ENCODE results near the gene TJP2.

The TJP2 gene

DNA sequence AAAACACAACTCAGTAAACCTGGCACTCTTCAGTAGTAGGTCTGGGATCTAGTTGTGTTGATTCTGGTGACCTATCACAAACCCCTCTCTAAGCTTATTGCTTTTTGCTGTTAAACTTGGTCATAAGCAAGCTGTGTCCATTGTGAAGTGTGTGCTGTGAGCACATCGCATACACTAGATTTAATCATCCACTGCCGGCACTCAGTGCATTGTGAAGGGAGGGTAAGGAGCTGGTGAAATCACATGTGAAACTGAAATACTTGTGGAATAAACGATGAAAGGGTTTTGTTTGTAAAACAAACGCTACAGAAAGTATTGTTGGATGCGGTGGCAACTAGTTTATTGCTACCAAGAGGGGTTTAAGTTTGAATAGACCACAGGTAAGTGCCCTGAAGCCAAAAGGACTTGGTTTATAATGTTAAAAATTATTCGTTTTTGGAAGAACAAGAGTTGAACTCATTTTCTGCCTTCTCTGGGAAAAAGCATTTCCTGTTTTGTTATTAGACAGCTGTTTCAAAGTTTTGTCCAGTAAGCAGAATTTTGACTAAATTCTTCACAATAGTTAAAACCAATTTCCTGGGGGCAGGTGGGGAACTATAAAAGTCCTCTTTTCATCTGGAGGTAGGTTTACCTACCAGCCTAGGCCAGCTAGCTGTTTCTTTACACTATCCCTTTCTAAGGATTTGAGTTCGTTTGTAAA is 24.6 kb downstream of the TJP2 start:
- TF ChIP-seq, protein P1, sequence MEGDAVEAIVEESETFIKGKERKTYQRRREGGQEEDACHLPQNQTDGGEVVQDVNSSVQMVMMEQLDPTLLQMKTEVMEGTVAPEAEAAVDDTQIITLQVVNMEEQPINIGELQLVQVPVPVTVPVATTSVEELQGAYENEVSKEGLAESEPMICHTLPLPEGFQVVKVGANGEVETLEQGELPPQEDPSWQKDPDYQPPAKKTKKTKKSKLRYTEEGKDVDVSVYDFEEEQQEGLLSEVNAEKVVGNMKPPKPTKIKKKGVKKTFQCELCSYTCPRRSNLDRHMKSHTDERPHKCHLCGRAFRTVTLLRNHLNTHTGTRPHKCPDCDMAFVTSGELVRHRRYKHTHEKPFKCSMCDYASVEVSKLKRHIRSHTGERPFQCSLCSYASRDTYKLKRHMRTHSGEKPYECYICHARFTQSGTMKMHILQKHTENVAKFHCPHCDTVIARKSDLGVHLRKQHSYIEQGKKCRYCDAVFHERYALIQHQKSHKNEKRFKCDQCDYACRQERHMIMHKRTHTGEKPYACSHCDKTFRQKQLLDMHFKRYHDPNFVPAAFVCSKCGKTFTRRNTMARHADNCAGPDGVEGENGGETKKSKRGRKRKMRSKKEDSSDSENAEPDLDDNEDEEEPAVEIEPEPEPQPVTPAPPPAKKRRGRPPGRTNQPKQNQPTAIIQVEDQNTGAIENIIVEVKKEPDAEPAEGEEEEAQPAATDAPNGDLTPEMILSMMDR (IDR thresholded peaks at IDR 0.05): no peak
- Histone ChIP-seq H3K4me3 (no peak overlapping the region), H3K27me3 (no peaks in the 10 kb centered on the region), H3K4me1 (peaks cover 0 to 8% (median 0%) of the 10 kb centered on the region in 4 donors), H3K36me3 (no peaks in the 10 kb centered on the region), H3K27ac (no peak overlapping the region), H3K9me3 (no peaks in the 10 kb centered on the region)
- intact Hi-C loops (cut with DNase I; ENCODE audit: low total_unique reads): no loop called here
- no peak for DNase-seq

DNA sequence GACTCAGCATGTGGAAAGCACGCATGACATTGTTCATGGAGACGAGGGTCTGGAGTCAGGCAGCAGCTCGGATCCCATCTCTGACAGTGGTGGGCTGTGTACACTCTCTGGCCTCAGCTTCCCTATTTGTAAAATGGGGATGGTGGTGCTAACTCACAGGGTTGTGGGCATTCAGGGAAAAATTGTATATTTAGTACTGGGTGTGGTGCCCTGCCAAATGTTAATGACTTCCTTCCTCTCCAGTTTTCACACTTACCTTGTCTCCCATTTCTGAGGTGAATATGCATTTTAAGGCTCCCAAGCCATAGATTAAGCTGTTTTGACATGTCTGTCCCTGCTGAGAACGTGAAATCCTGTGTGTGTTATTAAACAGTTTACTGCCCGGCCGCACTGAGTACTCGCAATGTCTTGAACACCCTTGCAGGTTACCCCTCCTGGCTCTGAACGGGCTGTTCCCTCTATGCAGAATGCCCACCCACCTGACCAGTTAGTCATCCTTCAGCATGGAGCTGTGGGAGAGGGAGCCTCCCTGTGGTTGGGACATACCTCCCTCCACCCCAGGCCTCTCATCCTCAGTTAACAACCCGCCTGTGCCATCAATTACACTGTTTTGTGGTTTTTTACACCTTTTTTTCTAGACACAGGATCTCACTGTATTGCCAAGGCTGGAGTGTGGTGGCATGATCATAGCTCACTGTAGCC is 25.8 kb downstream of the TJP2 start:
- no peaks in the 10 kb centered on the region for H3K36me3 ChIP-seq
- no peak overlapping the region for H3K27ac ChIP-seq
- no peaks in the 10 kb centered on the region for H3K9me3 ChIP-seq
- intact Hi-C loops (cut with DNase I; ENCODE audit: low total_unique reads): no loop called here
- DNase-seq: no peak
- no peaks in the 10 kb centered on the region for H3K27me3 ChIP-seq
- TF ChIP-seq, protein P1 (IDR thresholded peaks at IDR 0.05): no peak
- H3K4me1 ChIP-seq: peaks cover 0 to 15% (median 5%) of the 10 kb centered on the region in 4 donors
- no peak overlapping the region for H3K4me3 ChIP-seq

DNA sequence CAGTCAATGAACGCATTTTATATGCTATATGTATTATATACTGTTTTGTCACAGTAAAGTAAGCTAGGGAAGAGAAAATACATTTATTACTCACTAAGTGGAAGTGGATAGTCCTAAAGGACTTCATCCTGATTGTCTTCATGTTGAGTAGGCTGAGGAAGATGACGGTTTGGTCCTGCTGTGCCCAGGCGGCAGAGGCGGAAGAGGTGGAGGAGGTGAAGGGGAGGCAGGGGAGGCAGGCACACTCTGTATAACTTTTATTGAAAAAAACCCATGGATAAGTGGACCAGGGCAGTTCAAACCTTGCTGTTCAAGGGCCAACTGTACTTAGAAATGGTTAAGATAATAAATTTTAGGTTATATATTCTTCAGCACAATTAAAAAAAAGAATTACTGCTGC is 28.5 kb downstream of the TJP2 start:
- intact Hi-C loops (cut with DNase I; ENCODE audit: low total_unique reads): no loop called here
- Histone ChIP-seq H3K9me3 (no peaks in the 10 kb centered on the region), H3K4me1 (peaks cover 0 to 22% (median 5%) of the 10 kb centered on the region in 4 donors), H3K27me3 (no peaks in the 10 kb centered on the region), H3K36me3 (no peaks in the 10 kb centered on the region), H3K27ac (no peak overlapping the region), H3K4me3 (no peak overlapping the region)
- no peak for DNase-seq
- TF ChIP-seq, protein P1 (IDR thresholded peaks at IDR 0.05): no peak

DNA sequence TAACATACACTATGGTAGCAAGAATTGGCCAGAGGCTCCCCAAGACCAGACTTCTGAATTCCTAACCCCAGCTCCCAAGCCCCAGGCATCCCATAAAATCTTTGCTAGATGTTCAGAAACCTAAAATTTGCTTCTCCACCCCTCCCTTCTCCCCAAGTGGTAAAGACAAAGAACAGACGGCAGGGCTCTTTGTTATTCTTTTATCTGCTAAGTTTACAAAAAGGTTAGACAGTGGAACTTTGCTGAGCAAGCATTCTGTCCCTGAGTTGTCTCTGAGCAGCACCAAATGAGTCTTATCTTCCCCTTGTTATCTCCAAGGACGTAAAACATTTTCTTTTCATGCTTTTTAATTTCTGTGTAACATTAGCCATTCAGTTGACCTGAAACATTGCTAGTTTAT is 30.2 kb downstream of the TJP2 start:
- no peaks in the 10 kb centered on the region for H3K9me3 ChIP-seq
- TF ChIP-seq, protein P1 (IDR thresholded peaks at IDR 0.05): no peak
- peaks cover 0 to 22% (median 5%) of the 10 kb centered on the region in 4 donors for H3K4me1 ChIP-seq
- no peak overlapping the region for H3K4me3 ChIP-seq
- H3K27ac ChIP-seq: no peak overlapping the region
- intact Hi-C loops (cut with DNase I; ENCODE audit: low total_unique reads): no loop called here
- no peak for DNase-seq
- H3K36me3 ChIP-seq: no peaks in the 10 kb centered on the region
- no peaks in the 10 kb centered on the region for H3K27me3 ChIP-seq

DNA sequence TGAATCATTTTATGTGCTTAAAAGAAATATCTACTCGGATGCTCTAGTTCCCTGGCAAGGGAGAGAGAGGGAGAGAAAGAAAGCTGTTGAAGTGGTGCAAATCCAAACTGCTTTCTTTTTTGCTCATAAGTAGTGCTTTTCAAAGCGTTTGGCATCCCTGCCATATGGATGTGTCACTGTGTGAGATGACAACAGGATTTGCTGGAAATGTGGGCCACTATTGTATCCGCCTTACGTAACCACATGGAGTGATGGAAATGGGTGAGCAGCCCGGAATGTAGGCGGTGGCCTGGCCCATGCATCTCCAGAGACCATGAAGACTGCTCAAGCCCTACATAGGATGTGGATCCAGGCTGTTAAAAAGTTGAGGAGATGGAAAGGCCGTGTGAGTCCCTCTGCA is 30.8 kb downstream of the TJP2 start:
- intact Hi-C loops (cut with DNase I; ENCODE audit: low total_unique reads): no loop called here
- peak in 1 of 2 donors; percentile 64 for DNase-seq
- no peaks in the 10 kb centered on the region for H3K27me3 ChIP-seq
- peaks cover 0 to 21% (median 5%) of the 10 kb centered on the region in 4 donors for H3K4me1 ChIP-seq
- no peak overlapping the region for H3K27ac ChIP-seq
- H3K36me3 ChIP-seq: no peaks in the 10 kb centered on the region
- H3K4me3 ChIP-seq: no peak overlapping the region
- H3K9me3 ChIP-seq: no peaks in the 10 kb centered on the region
- TF ChIP-seq, protein P1 (IDR thresholded peaks at IDR 0.05): no peak

All from tibial artery (tissue), 4 donors.